ENCODE results near the gene ITGB5. TPM values are rescaled to one million over a fixed set of nuclear protein-coding genes. Genes with fewer than 3 reads are reported as not detected.

The ITGB5 gene
- total RNA-seq, 1 experiment from 2014 or later, result 67.2 TPM

- Histone ChIP-seq H3K4me3 (ENCODE audit: low read length) (no peak overlapping the region), H3F3A (ENCODE audit: low read length, unreplicated experiment) (peaks cover 7% of the 10 kb centered on the region), H3K9me3 (ENCODE audit: low read length) (no peaks in the 10 kb centered on the region), H3K27ac (ENCODE audit: low read length) (no peak overlapping the region), H3K36me3 (ENCODE audit: low read depth, low read length) (peaks cover 7% of the 10 kb centered on the region), H3K4me1 (ENCODE audit: insufficient read depth, low read length) (peaks cover 48% of the 10 kb centered on the region), H3K27me3 (ENCODE audit: low read length) (no peaks in the 10 kb centered on the region), H4K20me1 (ENCODE audit: low read length) (no peaks in the 10 kb centered on the region), H3K4me2 (ENCODE audit: low read length) (no peak overlapping the region), H3K9ac (ENCODE audit: low read length) (no peak overlapping the region), H3K9me2 (replicated peaks; ENCODE audit: low read length) (no peaks in the 10 kb centered on the region), H3K79me2 (ENCODE audit: low read length) (no peaks in the 10 kb centered on the region), H2AFZ (ENCODE audit: low read length) (no peak overlapping the region)
- no TSS peak for BruUV-seq (replicated peaks)
- CTCF ChIA-PET, result no interaction called here
- ATAC-seq (no peak), DNase-seq (no peak)
- TF ChIP-seq CTCF (conservative IDR thresholded peaks at IDR 0.05; ENCODE audit: low read depth, low read length) (no peak), EZH2phosphoT487 (IDR thresholded peaks at IDR 0.05; ENCODE audit: borderline replicate concordance, low read length) (no peak), EZH2 (IDR thresholded peaks at IDR 0.05; ENCODE audit: low read length, unreplicated experiment) (no peak)
- POLR2A ChIA-PET (ENCODE audit: unreplicated experiment), result no interaction called here
- intact Hi-C loops (cut with micrococcal nuclease), result no loop called here
Observed at GRCh38 chr3:124839896-124840295, 47.3 kb downstream of the ITGB5 start.

GRCh38 chr3:124838963-124839362 lies 48.2 kb downstream of the ITGB5 start:
- Histone ChIP-seq H3K79me2 (ENCODE audit: low read length) (no peaks in the 10 kb centered on the region), H3K9me3 (ENCODE audit: low read length) (no peaks in the 10 kb centered on the region), H3K9me2 (replicated peaks; ENCODE audit: low read length) (no peaks in the 10 kb centered on the region), H3K27ac (ENCODE audit: low read length) (peak overlapping the region; percentile 100), H3K4me1 (ENCODE audit: insufficient read depth, low read length) (peaks cover 49% of the 10 kb centered on the region), H3K4me2 (ENCODE audit: low read length) (no peak overlapping the region), H3K9ac (ENCODE audit: low read length) (peak overlapping the region; percentile 66; the same call in 1 of the 2 replicates), H3K36me3 (ENCODE audit: low read depth, low read length) (peaks cover 7% of the 10 kb centered on the region), H3K4me3 (ENCODE audit: low read length) (no peak overlapping the region), H3F3A (ENCODE audit: low read length, unreplicated experiment) (peaks cover 7% of the 10 kb centered on the region), H3K27me3 (ENCODE audit: low read length) (no peaks in the 10 kb centered on the region), H2AFZ (ENCODE audit: low read length) (no peak overlapping the region), H4K20me1 (ENCODE audit: low read length) (no peaks in the 10 kb centered on the region)
- TF ChIP-seq EZH2 (IDR thresholded peaks at IDR 0.05; ENCODE audit: low read length, unreplicated experiment), result no peak
- TF ChIP-seq EZH2phosphoT487 (IDR thresholded peaks at IDR 0.05; ENCODE audit: borderline replicate concordance, low read length), result no peak
- no peak for TF ChIP-seq CTCF (conservative IDR thresholded peaks at IDR 0.05; ENCODE audit: low read depth, low read length)
- intact Hi-C loops (cut with micrococcal nuclease), result loop anchor here (1.0 kb wide), 1 partner anchor 39 kb away; no protein-coding TSS in a partner anchor
- CTCF ChIA-PET, result no interaction called here
- BruUV-seq (replicated peaks), result no TSS peak
- ATAC-seq, result no peak
- POLR2A ChIA-PET (ENCODE audit: unreplicated experiment), result no interaction called here
- no peak for DNase-seq

- DNase-seq, result peak; percentile 85
- H3K9ac ChIP-seq (ENCODE audit: low read length), result peak overlapping the region; percentile 86
- POLR2A ChIA-PET (ENCODE audit: unreplicated experiment), result no interaction called here
Observed at GRCh38 chr3:124837730-124838186, 49.4 kb downstream of the ITGB5 start.

More at GRCh38 chr3:124837730-124838186, 49.4 kb downstream of the ITGB5 start:
- Histone ChIP-seq H3K9me3 (ENCODE audit: low read length) (no peaks in the 10 kb centered on the region), H3K9me2 (replicated peaks; ENCODE audit: low read length) (no peaks in the 10 kb centered on the region), H2AFZ (ENCODE audit: low read length) (no peak overlapping the region), H3K4me2 (ENCODE audit: low read length) (peak overlapping the region; percentile 73), H3K79me2 (ENCODE audit: low read length) (no peaks in the 10 kb centered on the region), H3K4me1 (ENCODE audit: insufficient read depth, low read length) (peaks cover 61% of the 10 kb centered on the region), H3K4me3 (ENCODE audit: low read length) (peak overlapping the region; percentile 35; the same call in 1 of the 2 replicates), H3K27ac (ENCODE audit: low read length) (peak overlapping the region; percentile 100), H3K36me3 (ENCODE audit: low read depth, low read length) (peaks cover 7% of the 10 kb centered on the region), H4K20me1 (ENCODE audit: low read length) (no peaks in the 10 kb centered on the region), H3F3A (ENCODE audit: low read length, unreplicated experiment) (peaks cover 7% of the 10 kb centered on the region), H3K27me3 (ENCODE audit: low read length) (no peaks in the 10 kb centered on the region)
- TF ChIP-seq EZH2phosphoT487 (IDR thresholded peaks at IDR 0.05; ENCODE audit: borderline replicate concordance, low read length), result no peak
- no peak for TF ChIP-seq EZH2 (IDR thresholded peaks at IDR 0.05; ENCODE audit: low read length, unreplicated experiment)
- no peak for TF ChIP-seq CTCF (conservative IDR thresholded peaks at IDR 0.05; ENCODE audit: low read depth, low read length)
- CTCF ChIA-PET, result no interaction called here
- BruUV-seq (replicated peaks), result no TSS peak
- intact Hi-C loops (cut with micrococcal nuclease), result loop anchor here (1.0 to 2.0 kb wide), 4 partner anchors 8 to 51 kb away; no protein-coding TSS in a partner anchor
- peak; percentile 82 for ATAC-seq
